H9 (cell line): ENCODE data around the gene CSAD. TPM values are rescaled to one million over a fixed set of nuclear protein-coding genes. Genes with fewer than 3 reads are reported as not detected.
"Not testable (repeated sequence)": the region's sequence is repeated elsewhere in the genome, so short reads cannot be mapped to it uniquely, and the experiment has no call there.

ENCODE experiments used
- DNase-seq: peaks from one replicate; pipeline ENCODE4 v3.0.0-alpha.2; 2017
- H2AFZ ChIP-seq: one replicate; pipeline ENCODE4 v1.6.1; 2013; ENCODE audit warnings: mild to moderate bottlenecking, low read length, control low read depth, moderate library complexity
- H2AK5ac ChIP-seq: 2 replicates; pipeline ENCODE4 v1.6.1; 2013; ENCODE audit warnings: low read length, control low read depth, mixed read lengths; ENCODE audit not compliant: insufficient read length
- H2BK120ac ChIP-seq: one replicate; pipeline ENCODE4 v1.6.1; 2013; ENCODE audit warnings: low read depth, mild to moderate bottlenecking, low read length, control low read depth, inconsistent platforms; ENCODE audit not compliant: poor library complexity, severe bottlenecking
- H2BK12ac ChIP-seq: 2 replicates; pipeline ENCODE4 v1.6.1; 2013; ENCODE audit warnings: low read length, control low read depth, mixed read lengths, low read depth; ENCODE audit not compliant: insufficient read length
- H2BK15ac ChIP-seq: 2 replicates; pipeline ENCODE4 v1.6.1; 2013; ENCODE audit warnings: low read depth, low read length, control low read depth
- H2BK20ac ChIP-seq: one replicate; pipeline ENCODE4 v1.6.1; 2013; ENCODE audit warnings: low read depth, mild to moderate bottlenecking, low read length, control low read depth, inconsistent platforms; ENCODE audit not compliant: poor library complexity, severe bottlenecking
- H2BK5ac ChIP-seq: 2 replicates; pipeline ENCODE4 v1.6.1; 2013; ENCODE audit warnings: low read length, control low read depth, mixed read lengths; ENCODE audit not compliant: insufficient read length
- H3K14ac ChIP-seq: 2 replicates; pipeline ENCODE4 v1.6.1; 2013; ENCODE audit warnings: low read length, control low read depth; ENCODE audit not compliant: insufficient read depth
- H3K18ac ChIP-seq: 2 replicates; pipeline ENCODE4 v1.6.1; 2013; ENCODE audit warnings: low read depth, mild to moderate bottlenecking, mixed read lengths, low read length, control low read depth; ENCODE audit not compliant: insufficient read length
- H3K23ac ChIP-seq: 2 replicates; pipeline ENCODE4 v1.6.1; 2013; ENCODE audit warnings: low read length, control low read depth, mixed read lengths, low read depth; ENCODE audit not compliant: insufficient read length
- H3K23me2 ChIP-seq: 2 replicates; pipeline ENCODE4 v1.6.1; 2013; ENCODE audit warnings: low read depth, mild to moderate bottlenecking, mixed read lengths, low read length, control low read depth; ENCODE audit not compliant: insufficient read length, poor library complexity, severe bottlenecking
- H3K27ac ChIP-seq: 2 replicates; pipeline ENCODE4 v1.5.1; 2013; ENCODE audit warnings: low read length, control low read depth, mixed read lengths, low read depth; ENCODE audit not compliant: insufficient read length
- H3K27me3 ChIP-seq: 2 replicates; pipeline ENCODE4 v1.6.1; 2013; ENCODE audit warnings: low read length, control low read depth, inconsistent platforms; ENCODE audit not compliant: insufficient read depth
- H3K4ac ChIP-seq: 2 replicates; pipeline ENCODE4 v1.6.1; 2013; ENCODE audit warnings: low read depth, mild to moderate bottlenecking, control low read depth, inconsistent platforms, low read length, moderate library complexity
- H3K4me1 ChIP-seq: 2 replicates; pipeline ENCODE4 v1.6.1; 2013; ENCODE audit warnings: low read length, control low read depth, inconsistent platforms; ENCODE audit not compliant: insufficient read depth
- H3K4me2 ChIP-seq: 2 replicates; pipeline ENCODE4 v1.6.1; 2013; ENCODE audit warnings: low read length, control low read depth, mixed read lengths; ENCODE audit not compliant: insufficient read length, insufficient read depth
- H3K56ac ChIP-seq: 2 replicates; pipeline ENCODE4 v1.6.1; 2013; ENCODE audit warnings: low read depth, mild to moderate bottlenecking, mixed read lengths, low read length, control low read depth; ENCODE audit not compliant: insufficient read length
- H3K79me1 ChIP-seq: 2 replicates; pipeline ENCODE4 v1.6.1; 2013; ENCODE audit warnings: low read depth, mild to moderate bottlenecking, moderate library complexity, low read length, control low read depth, inconsistent platforms; ENCODE audit not compliant: insufficient read depth, poor library complexity, severe bottlenecking
- H3K79me2 ChIP-seq: 2 replicates; pipeline ENCODE4 v1.6.1; 2013; ENCODE audit warnings: low read length, control low read depth, inconsistent platforms; ENCODE audit not compliant: insufficient read depth
- H3K9ac ChIP-seq: 2 replicates; pipeline ENCODE4 v1.6.1; 2013; ENCODE audit warnings: low read length, control low read depth, mixed read lengths; ENCODE audit not compliant: insufficient read length; ENCODE audit errors: extremely low read depth
- H3K9me3 ChIP-seq: one replicate; pipeline ENCODE4 v1.6.1; 2013; ENCODE audit warnings: low read depth, low read length, inconsistent platforms; ENCODE audit not compliant: control insufficient read depth
- H3T11ph ChIP-seq: one replicate; pipeline ENCODE4 v1.6.1; 2013; ENCODE audit warnings: mild to moderate bottlenecking, low read length, control low read depth, inconsistent platforms
- H4K20me1 ChIP-seq: one replicate; pipeline ENCODE4 v1.6.1; 2013; ENCODE audit not compliant: control insufficient read depth, insufficient read length, insufficient read depth
- H4K5ac ChIP-seq: 2 replicates; pipeline ENCODE4 v1.6.1; 2013; ENCODE audit warnings: low read depth, mild to moderate bottlenecking, mixed read lengths, low read length, control low read depth; ENCODE audit not compliant: insufficient read length
- H4K8ac ChIP-seq: replicated peaks from 2 replicates; pipeline ENCODE4 v1.6.1; 2013; ENCODE audit warnings: low read length, control low read depth, mixed read lengths, low read depth; ENCODE audit not compliant: insufficient read length
- H4K91ac ChIP-seq: 2 replicates; pipeline ENCODE4 v1.6.1; 2013; ENCODE audit warnings: low read depth, mild to moderate bottlenecking, moderate library complexity, mixed read lengths, low read length, control low read depth; ENCODE audit not compliant: insufficient read length
- H3K27ac Mint-ChIP-seq, 3 experiments: 2 replicates in 2 of 3; 3 replicates in 1 of 3; pipeline ENCODE4 v1.8.0; 2020 to 2021; ENCODE audit warnings: mixed read lengths in 3 of 3, mild to moderate bottlenecking in 1 of 3, moderate library complexity in 1 of 3
- H3K27me3 Mint-ChIP-seq: 2 replicates; pipeline ENCODE4 v1.8.0; 2021; ENCODE audit warnings: low read depth, mild to moderate bottlenecking, moderate library complexity, mixed read lengths
- H3K36me3 Mint-ChIP-seq, 3 experiments: 2 replicates in 2 of 3; 3 replicates in 1 of 3; pipeline ENCODE4 v1.8.0; 2020 to 2021; ENCODE audit warnings: low read depth in 3 of 3, mixed read lengths in 3 of 3; ENCODE audit not compliant: insufficient read depth in 1 of 3
- H3K4me1 Mint-ChIP-seq, 2 experiments: 2 replicates each; pipeline ENCODE4 v1.8.0; 2020; ENCODE audit warnings: mixed read lengths in 2 of 2
- H3K4me3 Mint-ChIP-seq, 2 experiments: 2 replicates in 1 of 2; 3 replicates in 1 of 2; pipeline ENCODE4 v1.8.0; 2020 to 2021; ENCODE audit warnings: mild to moderate bottlenecking in 2 of 2, mixed read lengths in 2 of 2, moderate library complexity in 1 of 2
- H3K9me3 Mint-ChIP-seq, 2 experiments: 2 replicates in 1 of 2; 3 replicates in 1 of 2; pipeline ENCODE4 v1.8.0; 2020; ENCODE audit warnings: mild to moderate bottlenecking in 2 of 2, mixed read lengths in 2 of 2, moderate library complexity in 1 of 2
- CTCF ChIP-seq: fragments of 200-600 bp; sonication (generic); conservative IDR thresholded peaks from 3 replicates; pipeline ENCODE4 v1.8.0; 2021; ENCODE audit warnings: antibody characterized with exemption, mild to moderate bottlenecking
- WGBS: extraction: QIAGEN DNeasy Blood & Tissue Kit; methylation state at CpG from one replicate; pipeline ENCODE4 v1.1.7; 2013; ENCODE audit warnings: missing lambda C conversion rate, low lambda C conversion rate, mixed read lengths; ENCODE audit not compliant: insufficient read length; ENCODE audit errors: extremely low coverage; 5-methylcytosine and 5-hydroxymethylcytosine counted together
- total RNA-seq: library from RNA; stranded (reverse); gene quantifications from 2 replicates; pipeline ENCODE4 v1.2.1, GENCODE V29; 2021

Gene CSAD
- total RNA-seq, 1 experiment from 2014 or later: 7.4 TPM

GRCh38 chr12:53179687-53180219, 972 bp downstream of the CSAD start:
- Histone ChIP-seq H3K27ac (no peak overlapping the region), H3K14ac (0 out of 2 replicates have a peak overlapping the region, but pooled peaks have one; percentile 38), H3K27me3 (peaks cover 5% of the 10 kb centered on the region; the same call in 1 of the 2 replicates), H3K4me2 (peak overlapping the region; percentile 95), H2AFZ (peak overlapping the region; percentile 68), H2BK5ac (no peak overlapping the region), H3K4ac (no peak overlapping the region), H3K9me3 (no peaks in the 10 kb centered on the region), H2BK20ac (no peak overlapping the region), H4K20me1 (peaks cover 2% of the 10 kb centered on the region), H3K4me1 (peaks cover 3% of the 10 kb centered on the region; the same call in 1 of the 2 replicates), H3K56ac (no peak overlapping the region), H3K23me2 (peaks cover 13% of the 10 kb centered on the region), H3K9ac (peak overlapping the region; percentile 55), H3K79me1 (no peaks in the 10 kb centered on the region), H4K8ac (no peak overlapping the region), H3T11ph (no peak overlapping the region), H3K23ac (no peak overlapping the region), H2BK15ac (no peak overlapping the region), H2BK12ac (no peak overlapping the region), H2AK5ac (no peak overlapping the region), H4K5ac (no peak overlapping the region), H2BK120ac (no peak overlapping the region), H3K79me2 (no peaks in the 10 kb centered on the region), H3K18ac (peak overlapping the region; percentile 22), H4K91ac (no peak overlapping the region)
- Mint-ChIP-seq H3K4me1 (peaks cover 25 to 29% of the 10 kb centered on the region in 2 experiments), H3K9me3 (no peaks in the 10 kb centered on the region; a peak in 1 of 5 replicates), H3K27ac (peak overlapping the region; percentile 81 to 95 (median 93)), H3K36me3 (peaks cover 16 to 29% (median 26%) of the 10 kb centered on the region in 3 experiments; a peak in 6 of 7 replicates), H3K27me3 (peaks cover 63% of the 10 kb centered on the region), H3K4me3 (peak overlapping the region; percentile 87 to 91)
- no CpG with 5 or more reads among the region's 12 CpGs for WGBS
- TF ChIP-seq CTCF: no peak
- DNase-seq: no peak

DNA sequence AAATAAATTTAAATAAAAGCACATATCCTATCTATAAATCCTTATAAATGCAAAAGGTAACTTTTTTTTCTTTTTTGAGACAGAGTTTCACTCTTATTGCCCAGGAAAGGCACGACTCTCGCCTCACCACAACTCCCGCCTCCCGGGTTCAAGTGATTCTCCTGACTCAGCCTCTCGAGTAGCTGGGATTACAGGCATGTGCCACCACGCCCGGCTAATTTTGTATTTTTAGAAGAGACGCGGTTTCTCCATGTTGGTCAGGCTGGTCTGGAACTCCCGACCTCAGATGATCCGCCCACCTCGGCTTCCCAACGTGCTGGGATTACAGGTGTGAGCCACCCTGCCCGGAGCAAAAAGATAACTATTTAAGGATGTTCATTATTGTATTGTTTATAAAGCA, 1.9 kb downstream of the CSAD start:
- H3K14ac ChIP-seq, H4K5ac ChIP-seq, H3K4me3 Mint-ChIP-seq, DNase-seq, H2BK15ac ChIP-seq, H4K91ac ChIP-seq, H3K23ac ChIP-seq, H3K18ac ChIP-seq, H3K9me3 Mint-ChIP-seq, H3K9me3 ChIP-seq, H3T11ph ChIP-seq, H3K4me2 ChIP-seq, H2BK20ac ChIP-seq, H2AFZ ChIP-seq, H2AK5ac ChIP-seq, H3K27ac ChIP-seq, H3K79me2 ChIP-seq, H3K27me3 ChIP-seq, H3K4me1 ChIP-seq, H2BK120ac ChIP-seq, H2BK5ac ChIP-seq, H2BK12ac ChIP-seq, H3K4ac ChIP-seq, H4K20me1 ChIP-seq, H3K9ac ChIP-seq, H4K8ac ChIP-seq, H3K79me1 ChIP-seq, H3K56ac ChIP-seq: not testable (repeated sequence)
- H3K4me1 Mint-ChIP-seq: peaks cover 26 to 30% of the 10 kb centered on the region in 2 experiments
- no CpG with 5 or more reads among the region's 14 CpGs for WGBS
- H3K36me3 Mint-ChIP-seq: peaks cover 13 to 23% (median 18%) of the 10 kb centered on the region in 3 experiments; a peak in 6 of 7 replicates
- peaks cover 72% of the 10 kb centered on the region for H3K27me3 Mint-ChIP-seq
- peak overlapping the region in 1 of 3 experiments; percentile 74; a peak in 1 of 7 replicates for H3K27ac Mint-ChIP-seq
- H3K23me2 ChIP-seq: peaks cover 13% of the 10 kb centered on the region
